Measurements from ENCODE around the gene NKIRAS1.

NKIRAS1 gene

GRCh38 chr3:23916886-23917678, at the start of gene NKIRAS1, which contains the start of gene RPL15:
NKIRAS1 (minus strand) TSS chr3:23916990; CDS start chr3:23910904, 6,086 bp downstream.
RPL15 (plus strand) TSS chr3:23917132; CDS start chr3:23917860, 728 bp downstream.
- peak; percentile 98 for DNase-seq

- DNase-seq = no peak
Measured at GRCh38 chr3:23966328-23966727, 49.5 kb upstream of the NKIRAS1 start.

GRCh38 chr3:23964537-23965235, 47.9 kb upstream of the NKIRAS1 start:
- DNase-seq = no peak

- DNase-seq = no peak
Measured at GRCh38 chr3:23961913-23962312, 45.1 kb upstream of the NKIRAS1 start.

GRCh38 chr3:23961066-23961465, 44.3 kb upstream of the NKIRAS1 start:
- DNase-seq = no peak

- DNase-seq = no peak
Measured at GRCh38 chr3:23960649-23961048, 43.9 kb upstream of the NKIRAS1 start.

GRCh38 chr3:23959135-23959900, 42.5 kb upstream of the NKIRAS1 start:
- no peak for DNase-seq

GRCh38 chr3:23956701-23957100, 39.9 kb upstream of the NKIRAS1 start:
- no peak for DNase-seq

GRCh38 chr3:23954144-23954543, 37.4 kb upstream of the NKIRAS1 start:
- no peak for DNase-seq

GRCh38 chr3:23953523-23953922, 36.7 kb upstream of the NKIRAS1 start:
- no peak for DNase-seq

GRCh38 chr3:23952646-23953045, 35.9 kb upstream of the NKIRAS1 start:
- no peak for DNase-seq

GRCh38 chr3:23950293-23950692, 33.5 kb upstream of the NKIRAS1 start:
- no peak for DNase-seq

- DNase-seq = no peak
Measured at GRCh38 chr3:23949784-23950183, 33.0 kb upstream of the NKIRAS1 start.

- no peak for DNase-seq
Measured at GRCh38 chr3:23948761-23949160, 32.0 kb upstream of the NKIRAS1 start.

- DNase-seq = peak; percentile 96
Measured at GRCh38 chr3:23945913-23946687, 29.3 kb upstream of the NKIRAS1 start.

- no peak for DNase-seq
Measured at GRCh38 chr3:23945663-23945912, 28.8 kb upstream of the NKIRAS1 start.

- DNase-seq = peak; percentile 88
Measured at GRCh38 chr3:23944861-23945662, 28.3 kb upstream of the NKIRAS1 start, which contains the start of gene NR1D2. NR1D2 (plus strand) TSS chr3:23945286; CDS start chr3:23945579, 293 bp downstream.

- DNase-seq = peak; percentile 24
Measured at GRCh38 chr3:23944007-23944783, 27.4 kb upstream of the NKIRAS1 start.

- no peak for DNase-seq
Measured at GRCh38 chr3:23942546-23942945, 25.8 kb upstream of the NKIRAS1 start.

GRCh38 chr3:23941440-23941839, 24.6 kb upstream of the NKIRAS1 start:
- no peak for DNase-seq

GRCh38 chr3:23940775-23941174, 24.0 kb upstream of the NKIRAS1 start:
- no peak for DNase-seq

All from NCI-H82 (cell line).